ENCODE results near the gene EPHB6.

- TF ChIP-seq CTCF (IDR thresholded peaks at IDR 0.05; ENCODE audit: low read depth, low read length, poor library complexity, severe bottlenecking), result no peak
- TF ChIP-seq EZH2phosphoT487 (IDR thresholded peaks at IDR 0.05; ENCODE audit: borderline replicate concordance, low read length), result no peak
Observed at GRCh38 chr7:142898377-142899170, 43.7 kb downstream of the EPHB6 start.

Measured in DOHH2 (cell line).